Measurements from ENCODE around the gene IL6. TPM values are rescaled to one million over a fixed set of nuclear protein-coding genes. Genes with fewer than 3 reads are reported as not detected.

Gene IL6
- total and polyA plus RNA-seq, 10 of the 15 experiments (the other 5 are each of a cell fraction or from before 2014, with no cell fraction given) = not detected

GRCh38 chr7:22712999-22713398 lies 14.0 kb upstream of the IL6 start:
- TF ChIP-seq SPI1 (IDR thresholded peaks at IDR 0.05; ENCODE audit: borderline replicate concordance, insufficient read depth, low read depth, low read length) = peak; percentile 57; the same call in 1 of the 2 replicates
- no peak for TF ChIP-seq EED (IDR thresholded peaks at IDR 0.05; ENCODE audit: low read depth)
- ChIA-PET RAD21 (ENCODE audit: unreplicated experiment) (no interaction called here), CTCF (interaction anchor here (1.0 to 1.8 kb wide), 3 partner anchors 11 to 343 kb away, joined by 4 to 7 read pairs (median 5); partner anchors contain the start of gene IL6), SMC1A (ENCODE audit: uncharacterized antibody, unreplicated experiment) (interaction anchor here (1.3 to 1.7 kb wide), 2 partner anchors 14 to 152 kb away, joined by 4 to 5 read pairs; partner anchors contain the start of gene IL6), POLR2A (interaction anchor here (0.6 to 1.2 kb wide), 2 partner anchors 15 to 304 kb away, joined by 3 read pairs; no protein-coding TSS in a partner anchor)
- H3K27ac ChIP-seq (ENCODE audit: control insufficient read depth, insufficient read depth) = no peak overlapping the region
- no peaks in the 10 kb centered on the region for H3K9me3 ChIP-seq (replicated peaks; ENCODE audit: control insufficient read depth, insufficient read depth, low read length)
- no peaks in the 10 kb centered on the region; the same call in 1 of the 2 replicates for H4K20me1 ChIP-seq (ENCODE audit: control insufficient read depth, insufficient read depth)
- no peak overlapping the region for H3K9ac ChIP-seq (ENCODE audit: control insufficient read depth, insufficient read depth, low read length)
- WGBS (ENCODE audit: insufficient coverage, insufficient replicate concordance, low lambda C conversion rate, missing lambda C conversion rate) = 0% methylated on average over 1 of the region's 1 CpG
- peak overlapping the region; percentile 13; the same call in 1 of the 2 replicates for H3K4me2 ChIP-seq (ENCODE audit: control insufficient read depth, insufficient read depth)
- in situ Hi-C loops (cut with MboI) = no loop called here
- H3K4me1 ChIP-seq (ENCODE audit: control insufficient read depth, insufficient read depth, low read length) = peaks cover 4% of the 10 kb centered on the region
- H3K79me2 ChIP-seq (ENCODE audit: control insufficient read depth, insufficient read depth, low read length) = no peaks in the 10 kb centered on the region
- BruUV-seq (replicated peaks) = no TSS peak
- FAIRE-seq = peak; percentile 62
- H2AFZ ChIP-seq (ENCODE audit: control insufficient read depth, low read depth, low read length) = no peak overlapping the region
- peaks cover 0 to 3% of the 10 kb centered on the region in 2 experiments; a peak in 3 of 4 replicates for H3K27me3 ChIP-seq (replicated peaks in 1 of 2; ENCODE audit: control insufficient read depth in 2 of 2, insufficient read depth in 2 of 2, low read length in 1 of 2)
- intact Hi-C loops (cut with micrococcal nuclease; ENCODE audit: unreplicated experiment) = no loop called here
- ATAC-seq = peak; percentile 83
- H3K4me3 ChIP-seq = no peak overlapping the region
- no peaks in the 10 kb centered on the region for H3K36me3 ChIP-seq (ENCODE audit: control insufficient read depth in 2 of 2, insufficient read depth in 2 of 2, low read length in 1 of 2)
- no peak for DNase-seq (ENCODE audit: low read depth, low spot score)

- FAIRE-seq = no peak
- intact Hi-C loops (cut with micrococcal nuclease; ENCODE audit: unreplicated experiment) (no loop called here), in situ Hi-C loops (cut with MboI) (no loop called here)
- BruUV-seq (replicated peaks) = no TSS peak
- ChIA-PET POLR2A (interaction anchor here (0.6 kb wide), 1 partner anchor 303 kb away, joined by 3 read pairs; no protein-coding TSS in a partner anchor), SMC1A (ENCODE audit: uncharacterized antibody, unreplicated experiment) (interaction anchor here (1.3 to 1.7 kb wide), 2 partner anchors 14 to 153 kb away, joined by 4 to 5 read pairs; partner anchors contain the start of gene IL6), CTCF (interaction anchor here (1.0 to 1.8 kb wide), 3 partner anchors 10 to 342 kb away, joined by 4 to 7 read pairs (median 5); partner anchors contain the start of gene IL6), RAD21 (ENCODE audit: unreplicated experiment) (no interaction called here)
- no peak for ATAC-seq
- no peak overlapping the region for H3K4me3 ChIP-seq
- no peaks in the 10 kb centered on the region for H3K79me2 ChIP-seq (ENCODE audit: control insufficient read depth, insufficient read depth, low read length)
- no peak overlapping the region for H3K9ac ChIP-seq (ENCODE audit: control insufficient read depth, insufficient read depth, low read length)
- TF ChIP-seq ZNF207 (IDR thresholded peaks at IDR 0.05; ENCODE audit: borderline replicate concordance) (no peak), EGR1 (IDR thresholded peaks at IDR 0.05; ENCODE audit: borderline replicate concordance in 1 of 2, low read depth in 2 of 2, low read length in 2 of 2) (no peak), E2F4 (IDR thresholded peaks at IDR 0.05; ENCODE audit: low read depth, low read length) (no peak), PAX5 (IDR thresholded peaks at IDR 0.05; ENCODE audit: borderline replicate concordance, low read depth, low read length) (no peak)
- peaks cover 0 to 3% of the 10 kb centered on the region in 2 experiments; a peak in 3 of 4 replicates for H3K27me3 ChIP-seq (replicated peaks in 1 of 2; ENCODE audit: control insufficient read depth in 2 of 2, insufficient read depth in 2 of 2, low read length in 1 of 2)
- H3K4me1 ChIP-seq (ENCODE audit: control insufficient read depth, insufficient read depth, low read length) = peaks cover 4% of the 10 kb centered on the region
- H3K27ac ChIP-seq (ENCODE audit: control insufficient read depth, insufficient read depth) = no peak overlapping the region
- WGBS (ENCODE audit: insufficient coverage, insufficient replicate concordance, low lambda C conversion rate, missing lambda C conversion rate) = 0% methylated on average over 1 of the region's 1 CpG
- no peak for DNase-seq (ENCODE audit: low read depth, low spot score)
- H3K36me3 ChIP-seq (ENCODE audit: control insufficient read depth in 2 of 2, insufficient read depth in 2 of 2, low read length in 1 of 2) = no peaks in the 10 kb centered on the region
- no peak overlapping the region for H3K4me2 ChIP-seq (ENCODE audit: control insufficient read depth, insufficient read depth)
- H4K20me1 ChIP-seq (ENCODE audit: control insufficient read depth, insufficient read depth) = no peaks in the 10 kb centered on the region; the same call in 1 of the 2 replicates
- H3K9me3 ChIP-seq (replicated peaks; ENCODE audit: control insufficient read depth, insufficient read depth, low read length) = no peaks in the 10 kb centered on the region
- no peak overlapping the region for H2AFZ ChIP-seq (ENCODE audit: control insufficient read depth, low read depth, low read length)
Observed at GRCh38 chr7:22713463-22713862, 13.5 kb upstream of the IL6 start.
